Right cardiac atrium (tissue), 5 donors: ENCODE results near the gene CDH3. TPM values are rescaled to one million over a fixed set of nuclear protein-coding genes. Genes with fewer than 3 reads are reported as not detected.

Source experiments
- ATAC-seq, 2 donors: fragments of 200-7000 bp; cut with Tn5 transposase; one replicate each; pipeline versions ENCODE4 v1.8.0 to v1.9.1; 2020; ENCODE audit warnings: moderate library complexity in 2 of 2, mild to moderate bottlenecking in 1 of 2
- DNase-seq, 3 donors: peaks; one replicate each; pipeline ENCODE4 v3.0.0-alpha.2; 2020
- H3K27ac ChIP-seq: one replicate; pipeline ENCODE4 v1.5.1; 2013; ENCODE audit warnings: mild to moderate bottlenecking, low read length, control low read depth, moderate library complexity
- H3K27me3 ChIP-seq: one replicate; pipeline ENCODE4 v1.6.1; 2013; ENCODE audit not compliant: control insufficient read depth, insufficient read depth
- H3K4me1 ChIP-seq: one replicate; pipeline ENCODE4 v1.6.1; 2013; ENCODE audit warnings: low read length; ENCODE audit not compliant: control insufficient read depth, insufficient read depth
- H3K4me3 ChIP-seq: one replicate; pipeline ENCODE4 v1.5.1; 2013; ENCODE audit warnings: low read length, control low read depth
- H3K9me3 ChIP-seq: one replicate; pipeline ENCODE4 v1.6.1; 2013; ENCODE audit warnings: low read length; ENCODE audit not compliant: control insufficient read depth
- WGBS: extraction: QIAGEN DNeasy Blood & Tissue Kit; methylation state at CpG from one replicate; pipeline ENCODE4 v1.1.7; 2013; 5-methylcytosine and 5-hydroxymethylcytosine counted together
- intact Hi-C, 4 donors: fragments of 100-400 bp; cut with DNase I; formaldehyde crosslinking; loops; one replicate each; pipeline versions ENCODE4 v1.11.0 to v1.14.0; 2022 to 2023
- polyA plus RNA-seq: library from polyadenylated mRNA; stranded (reverse); fragments of 200-250 nt; gene quantifications from one replicate; pipeline ENCODE4 v1.2.3, GENCODE V29; 2013
- total RNA-seq, 4 donors: library from RNA; stranded (reverse); fragmentation: NEBNext Ultra II Directional; extraction: Animal tissue kit (Norgen Biotek cat#: 25700); gene quantifications; one replicate each; pipeline ENCODE4 v1.2.1, GENCODE V29; 2021
- donor health status: healthy with polysubstance abuse.
- donor health status: DM: no; HTN: yes; CAD: no.
- donor health status: DM: no; HTN: no; CAD: no.
- donor health status: DM: no; HTN: yes; CAD: no; lungs with severe emphysema.
- donor health status: DM: yes; HTN: yes; CAD: no.

The CDH3 gene
- total and polyA plus RNA-seq, 5 donors: 0.09 to 0.29 (median 0.20) TPM; not detected in 1

DNA sequence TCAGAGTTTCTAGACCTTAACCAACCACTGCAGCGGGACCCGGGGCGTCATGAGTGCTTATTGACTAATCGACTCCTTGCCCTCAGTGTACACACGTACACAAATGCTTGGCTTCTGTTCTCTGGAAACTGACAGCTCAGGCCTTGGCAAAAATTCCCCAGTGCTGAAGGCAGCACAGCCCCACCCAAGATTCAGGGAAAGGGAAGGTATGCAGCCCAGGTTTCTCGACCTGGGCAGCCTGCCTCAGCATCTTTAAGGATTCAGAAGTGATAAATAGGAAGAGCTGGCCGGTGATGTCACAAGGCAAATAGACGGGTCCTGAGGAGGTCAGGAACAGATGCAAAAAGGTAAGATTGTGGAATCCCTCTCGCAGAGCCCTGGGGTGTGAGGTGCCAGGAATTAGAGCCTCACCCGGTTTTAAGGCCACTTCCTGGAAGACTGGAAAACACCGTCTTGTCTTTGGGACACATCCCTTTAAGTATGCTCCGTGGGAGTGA is 9.0 kb upstream of the CDH3 start:
- 51% methylated on average over 12 of the region's 12 CpGs for WGBS
- Histone ChIP-seq H3K4me3 (no peak overlapping the region), H3K27me3 (no peaks in the 10 kb centered on the region), H3K27ac (no peak overlapping the region), H3K9me3 (no peaks in the 10 kb centered on the region), H3K4me1 (no peaks in the 10 kb centered on the region)
- no peak for ATAC-seq
- DNase-seq: no peak
- intact Hi-C loops: loop anchor here in 1 of 4 donors (10.0 kb wide), 1 partner anchor 399 kb away; no protein-coding TSS in a partner anchor

- Histone ChIP-seq H3K27ac (no peak overlapping the region), H3K27me3 (no peaks in the 10 kb centered on the region), H3K9me3 (no peaks in the 10 kb centered on the region), H3K4me1 (no peaks in the 10 kb centered on the region), H3K4me3 (no peak overlapping the region)
- WGBS: 65% methylated on average over 1 of the region's 1 CpG
- intact Hi-C loops: loop anchor here in 1 of 4 donors (10.0 kb wide), 1 partner anchor 398 kb away; no protein-coding TSS in a partner anchor
- no peak for DNase-seq
- ATAC-seq: no peak
These were observed 8.3 kb upstream of the CDH3 start for GRCh38 chr16:68636818-68637217.

DNA sequence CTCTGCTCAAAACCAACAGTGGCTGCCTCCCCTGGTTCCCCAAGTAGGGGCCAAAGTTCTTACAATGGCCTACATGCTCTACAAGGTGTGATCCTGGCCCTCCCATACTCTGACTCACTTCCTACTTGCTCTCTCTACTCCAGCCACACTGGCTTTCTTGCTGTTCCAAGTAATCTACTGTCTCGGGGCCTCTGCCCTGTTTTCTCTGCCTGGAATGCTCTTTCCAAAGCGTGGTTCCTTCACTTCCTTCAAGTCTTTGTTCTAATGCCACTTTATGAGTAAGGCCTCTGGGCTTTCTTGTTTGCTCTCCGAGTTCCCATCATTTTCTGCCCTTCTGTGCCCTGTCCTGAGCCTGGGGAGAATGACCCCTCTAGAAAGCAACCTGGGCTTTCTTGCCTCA is 4.1 kb upstream of the CDH3 start:
- Histone ChIP-seq H3K4me3 (no peak overlapping the region), H3K27me3 (no peaks in the 10 kb centered on the region), H3K27ac (no peak overlapping the region), H3K9me3 (no peaks in the 10 kb centered on the region), H3K4me1 (no peaks in the 10 kb centered on the region)
- no peak for ATAC-seq
- intact Hi-C loops: no loop called here
- WGBS: 62% methylated on average over 3 of the region's 3 CpGs
- no peak for DNase-seq

DNA sequence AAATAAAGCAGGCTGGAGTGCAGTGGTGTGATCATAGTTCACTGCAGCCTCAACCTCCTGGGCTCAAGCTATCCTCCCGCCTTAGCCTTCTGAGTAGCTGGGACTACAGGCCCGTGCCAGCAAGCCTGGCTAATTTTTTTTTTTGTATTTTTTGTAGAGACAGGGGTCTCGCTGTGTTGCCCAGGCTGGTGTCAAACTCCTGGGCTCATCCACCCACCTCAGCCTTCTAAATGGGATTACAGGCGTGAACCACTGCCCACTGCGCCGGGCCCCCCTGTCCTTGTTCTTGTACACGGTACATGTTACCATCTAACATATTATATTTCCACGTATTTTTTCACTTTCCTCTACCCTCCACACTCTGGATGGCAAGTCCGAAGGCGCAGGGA is 3.1 kb upstream of the CDH3 start:
- WGBS: 50% methylated on average over 10 of the region's 10 CpGs
- Histone ChIP-seq H3K9me3 (no peaks in the 10 kb centered on the region), H3K27me3 (no peaks in the 10 kb centered on the region), H3K4me3 (no peak overlapping the region), H3K4me1 (no peaks in the 10 kb centered on the region), H3K27ac (no peak overlapping the region)
- intact Hi-C loops: no loop called here
- DNase-seq (no peak), ATAC-seq (no peak)

DNA sequence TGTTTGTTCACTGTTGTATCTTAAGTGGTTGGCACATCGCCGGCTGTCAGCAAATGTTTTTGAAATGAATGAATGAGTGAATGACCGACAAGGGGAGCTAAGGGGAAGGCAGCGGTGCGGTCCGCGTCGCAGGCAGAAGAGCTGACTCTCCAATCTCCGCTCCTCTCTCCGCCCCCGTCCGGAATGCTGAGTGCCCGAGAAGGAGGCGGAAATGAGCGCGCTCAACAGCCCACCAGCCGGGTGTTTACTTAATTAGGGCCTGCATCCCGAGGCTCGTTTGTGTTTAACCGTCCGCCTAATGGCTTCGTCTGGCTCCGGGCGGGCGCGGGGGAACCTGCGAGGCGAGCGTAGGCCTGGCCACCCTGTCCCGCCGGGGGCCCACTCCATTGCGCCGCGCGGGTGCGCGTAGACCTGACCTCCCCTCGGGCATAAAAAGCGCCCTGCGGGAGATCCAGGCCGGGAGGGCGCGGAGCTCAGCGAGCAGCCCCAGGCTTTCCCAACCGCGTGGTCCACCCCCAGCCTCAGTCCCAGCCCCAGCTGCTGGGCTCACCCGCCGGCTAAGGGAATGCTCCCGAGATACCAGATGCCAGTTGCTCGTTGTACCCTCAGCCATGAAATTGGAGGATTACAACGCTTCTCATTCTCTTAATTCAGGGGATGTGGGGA is 2.5 kb upstream of the CDH3 start:
- Histone ChIP-seq H3K4me3 (no peak overlapping the region), H3K27me3 (no peaks in the 10 kb centered on the region), H3K9me3 (no peaks in the 10 kb centered on the region), H3K27ac (no peak overlapping the region), H3K4me1 (no peaks in the 10 kb centered on the region)
- ATAC-seq (no peak), DNase-seq (no peak)
- intact Hi-C loops: no loop called here
- 3% methylated on average over 51 of the region's 51 CpGs for WGBS

DNA sequence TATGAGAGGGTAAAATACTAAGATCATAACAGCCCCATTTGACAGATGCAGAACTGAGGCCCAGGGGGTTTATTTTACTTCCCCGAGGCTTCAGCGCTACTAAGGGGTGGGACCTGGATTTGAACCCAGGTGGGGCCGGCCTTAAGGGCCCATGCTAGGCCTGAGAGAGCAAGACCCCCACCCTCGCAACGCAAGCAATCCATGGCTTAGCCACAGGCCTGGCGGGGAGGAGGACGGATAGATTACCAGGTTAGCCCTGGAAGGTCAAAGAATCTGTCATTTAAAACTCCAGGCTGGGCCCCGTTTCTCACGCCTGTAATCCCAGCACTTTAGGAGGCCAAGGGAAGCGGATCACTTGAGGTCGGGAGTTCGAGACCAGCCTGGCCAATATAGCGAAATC is 1.9 kb upstream of the CDH3 start:
- Histone ChIP-seq H3K9me3 (no peaks in the 10 kb centered on the region), H3K4me1 (no peaks in the 10 kb centered on the region), H3K4me3 (no peak overlapping the region), H3K27me3 (no peaks in the 10 kb centered on the region), H3K27ac (no peak overlapping the region)
- ATAC-seq (no peak), DNase-seq (no peak)
- intact Hi-C loops: no loop called here
- 83% methylated on average over 13 of the region's 13 CpGs for WGBS

DNA sequence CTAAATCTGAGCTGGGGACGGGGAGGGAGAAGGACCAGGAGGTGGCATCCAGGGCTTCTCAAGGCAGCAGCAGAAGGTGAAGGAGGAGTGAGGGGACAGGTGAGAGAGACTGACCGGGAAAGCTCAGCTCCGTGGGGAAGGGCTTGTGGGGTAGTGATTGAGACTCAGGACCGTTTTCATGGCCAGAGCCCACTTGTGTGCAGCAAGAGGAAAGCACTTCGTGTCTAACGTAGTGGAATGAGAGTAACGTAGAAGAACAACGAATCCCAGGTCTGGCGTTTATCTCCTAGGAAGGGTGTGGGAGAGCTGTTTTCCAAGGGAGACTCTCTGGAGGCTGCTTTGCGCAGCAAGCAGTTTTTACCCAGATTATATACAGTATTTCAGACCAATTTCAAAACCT is 1.3 kb upstream of the CDH3 start:
- no peak overlapping the region for H3K27ac ChIP-seq
- ATAC-seq (no peak), DNase-seq (no peak)
- no peak overlapping the region for H3K4me3 ChIP-seq
- H3K27me3 ChIP-seq: no peaks in the 10 kb centered on the region
- 25% methylated on average over 10 of the region's 10 CpGs for WGBS
- no peaks in the 10 kb centered on the region for H3K9me3 ChIP-seq
- intact Hi-C loops: no loop called here
- H3K4me1 ChIP-seq: no peaks in the 10 kb centered on the region

- Histone ChIP-seq H3K4me1 (no peaks in the 10 kb centered on the region), H3K27ac (no peak overlapping the region), H3K9me3 (no peaks in the 10 kb centered on the region), H3K27me3 (no peaks in the 10 kb centered on the region), H3K4me3 (no peak overlapping the region)
- WGBS: 10% methylated on average over 17 of the region's 17 CpGs
- DNase-seq (no peak), ATAC-seq (no peak)
- intact Hi-C loops: no loop called here
These were observed 814 bp upstream of the CDH3 start for GRCh38 chr16:68644296-68644695.

GRCh38 chr16:68645494-68646388 is 631 bp downstream of the CDH3 start:
- intact Hi-C loops: no loop called here
- Histone ChIP-seq H3K27me3 (no peaks in the 10 kb centered on the region), H3K27ac (no peak overlapping the region), H3K4me3 (no peak overlapping the region), H3K4me1 (no peaks in the 10 kb centered on the region), H3K9me3 (no peaks in the 10 kb centered on the region)
- WGBS: 3% methylated on average over 66 of the region's 66 CpGs
- DNase-seq (peak in 1 of 3 donors; percentile 46), ATAC-seq (peak; percentile 44 to 47)

DNA sequence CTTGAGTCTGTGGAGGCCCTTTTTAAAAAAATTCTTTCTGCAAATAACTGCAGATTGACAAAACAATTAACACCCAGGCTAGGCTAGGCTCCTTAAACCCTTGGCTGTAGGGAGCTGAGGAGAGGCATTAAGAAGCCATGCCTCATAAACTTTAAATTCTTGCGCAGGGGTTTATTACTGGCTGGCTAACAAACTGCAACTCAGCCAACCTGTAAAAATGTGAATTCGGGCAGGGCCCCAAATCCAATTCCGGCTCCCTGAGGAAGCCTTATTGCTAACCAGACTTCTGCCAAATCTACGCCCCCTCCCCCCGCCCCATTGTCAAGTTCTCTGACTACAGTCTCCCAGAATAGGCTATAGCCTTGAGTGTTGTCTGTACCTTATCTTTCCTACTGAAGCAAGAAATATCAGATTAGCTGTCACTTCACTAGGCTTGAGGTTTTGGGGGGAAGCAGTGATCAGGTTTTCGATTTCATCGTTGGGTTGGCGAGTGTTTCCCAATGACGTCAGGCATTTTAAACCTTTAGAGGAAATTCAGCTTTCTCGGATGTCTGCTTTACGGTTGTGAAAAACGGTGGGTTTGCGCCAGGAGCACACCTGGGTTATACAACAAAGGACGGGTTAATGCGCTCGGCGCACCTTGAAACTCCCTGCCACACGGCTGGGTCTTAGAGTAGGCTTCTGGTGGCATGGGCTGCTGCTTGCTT is 2.0 kb downstream of the CDH3 start:
- H3K27me3 ChIP-seq: no peaks in the 10 kb centered on the region
- intact Hi-C loops: no loop called here
- no peaks in the 10 kb centered on the region for H3K4me1 ChIP-seq
- no peaks in the 10 kb centered on the region for H3K9me3 ChIP-seq
- WGBS: 71% methylated on average over 18 of the region's 18 CpGs
- DNase-seq: no peak
- no peak overlapping the region for H3K27ac ChIP-seq
- no peak for ATAC-seq
- no peak overlapping the region for H3K4me3 ChIP-seq

- DNase-seq: no peak
- H3K9me3 ChIP-seq: no peaks in the 10 kb centered on the region
- WGBS: 93% methylated on average over 12 of the region's 12 CpGs
- no peaks in the 10 kb centered on the region for H3K27me3 ChIP-seq
- intact Hi-C loops: no loop called here
- ATAC-seq: no peak
- no peak overlapping the region for H3K27ac ChIP-seq
- no peaks in the 10 kb centered on the region for H3K4me1 ChIP-seq
- H3K4me3 ChIP-seq: no peak overlapping the region
These were observed 6.0 kb downstream of the CDH3 start for GRCh38 chr16:68651136-68651535.
